Ascending aorta (tissue), 2 donors: ENCODE measurements around the gene BRAT1. TPM values are rescaled to one million over a fixed set of nuclear protein-coding genes. Genes with fewer than 3 reads are reported as not detected.
"Not testable (repeated sequence)": the region's sequence is repeated elsewhere in the genome, so short reads cannot be mapped to it uniquely, and the experiment has no call there.

Experiments used
- DNase-seq, 2 donors: peaks; one replicate each; pipeline ENCODE4 v3.0.0-alpha.2; 2019; ENCODE audit warnings: low spot score in 2 of 2
- H3K27ac ChIP-seq, 2 donors: fragments of 200-600 bp; sonication (generic); one replicate each; pipeline ENCODE4 v1.5.1; 2016 to 2017; ENCODE audit warnings: mild to moderate bottlenecking in 1 of 2
- H3K27me3 ChIP-seq: fragments of 200-600 bp; sonication (generic); one replicate; pipeline ENCODE4 v1.5.1; 2017
- H3K36me3 ChIP-seq, 2 donors: fragments of 200-600 bp; sonication (generic); one replicate each; pipeline ENCODE4 v1.5.1; 2016
- H3K4me1 ChIP-seq, 2 donors: fragments of 200-600 bp; sonication (generic); one replicate each; pipeline ENCODE4 v1.5.1; 2016 to 2017; ENCODE audit warnings: mild to moderate bottlenecking in 1 of 2
- H3K4me3 ChIP-seq, 2 donors: fragments of 200-600 bp; sonication (generic); one replicate each; pipeline ENCODE4 v1.5.1; 2016 to 2017; ENCODE audit warnings: mild to moderate bottlenecking in 1 of 2
- H3K9me3 ChIP-seq, 2 donors: fragments of 200-600 bp; sonication (generic); one replicate each; pipeline ENCODE4 v1.5.1; 2016
- intact Hi-C: fragments of 100-400 bp; cut with DNase I; formaldehyde crosslinking; loops from one replicate; pipeline ENCODE4 v1.15.1; 2023
- total RNA-seq: library from RNA; depleted of rRNA; stranded (reverse); fragments of >200 nt; gene quantifications from one replicate; pipeline ENCODE4 v1.1.0, GENCODE V29; 2016
- TF ChIP-seq, protein P1 (sequence below), 3 experiments: fragments of 200-600 bp in 2 of 3; fragments of 450-650 bp in 1 of 3; sonication (generic) in 2 of 3; IDR thresholded peaks; one replicate each; pipeline ENCODE4 v1.5.1; 2016 to 2019; ENCODE audit warnings: antibody characterized with exemption in 3 of 3, mild to moderate bottlenecking in 1 of 3, moderate library complexity in 1 of 3

Gene BRAT1
- total RNA-seq, 1 donor from 2014 or later: 84.0 TPM

DNA sequence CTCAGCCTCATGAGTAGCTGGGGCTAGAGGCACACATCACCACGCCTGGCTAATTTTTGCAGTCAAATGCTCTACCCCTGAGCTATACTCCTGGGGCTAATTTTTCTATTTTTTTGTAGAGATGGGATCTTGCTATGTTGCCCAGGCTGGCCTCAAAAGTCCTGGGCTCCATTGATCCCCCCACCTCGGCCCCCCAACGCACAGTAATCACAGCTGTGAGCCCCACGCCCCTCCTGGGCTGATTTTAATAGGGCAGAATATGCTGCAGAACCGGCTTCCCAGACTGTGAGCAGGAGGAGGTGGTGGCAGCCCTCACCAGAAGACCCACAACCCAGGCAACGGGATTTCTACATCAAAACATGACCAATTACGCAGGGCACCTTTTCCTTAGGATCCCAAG lies 15.2 kb downstream of the BRAT1 start:
- no peaks in the 10 kb centered on the region for H3K4me1 ChIP-seq
- TF ChIP-seq, protein P1, sequence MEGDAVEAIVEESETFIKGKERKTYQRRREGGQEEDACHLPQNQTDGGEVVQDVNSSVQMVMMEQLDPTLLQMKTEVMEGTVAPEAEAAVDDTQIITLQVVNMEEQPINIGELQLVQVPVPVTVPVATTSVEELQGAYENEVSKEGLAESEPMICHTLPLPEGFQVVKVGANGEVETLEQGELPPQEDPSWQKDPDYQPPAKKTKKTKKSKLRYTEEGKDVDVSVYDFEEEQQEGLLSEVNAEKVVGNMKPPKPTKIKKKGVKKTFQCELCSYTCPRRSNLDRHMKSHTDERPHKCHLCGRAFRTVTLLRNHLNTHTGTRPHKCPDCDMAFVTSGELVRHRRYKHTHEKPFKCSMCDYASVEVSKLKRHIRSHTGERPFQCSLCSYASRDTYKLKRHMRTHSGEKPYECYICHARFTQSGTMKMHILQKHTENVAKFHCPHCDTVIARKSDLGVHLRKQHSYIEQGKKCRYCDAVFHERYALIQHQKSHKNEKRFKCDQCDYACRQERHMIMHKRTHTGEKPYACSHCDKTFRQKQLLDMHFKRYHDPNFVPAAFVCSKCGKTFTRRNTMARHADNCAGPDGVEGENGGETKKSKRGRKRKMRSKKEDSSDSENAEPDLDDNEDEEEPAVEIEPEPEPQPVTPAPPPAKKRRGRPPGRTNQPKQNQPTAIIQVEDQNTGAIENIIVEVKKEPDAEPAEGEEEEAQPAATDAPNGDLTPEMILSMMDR (IDR thresholded peaks at IDR 0.05): no peak
- no peak overlapping the region for H3K4me3 ChIP-seq
- intact Hi-C loops: no loop called here
- no peak for DNase-seq
- H3K27me3 ChIP-seq: no peaks in the 10 kb centered on the region
- peaks cover 63 to 71% of the 10 kb centered on the region in 2 donors for H3K36me3 ChIP-seq
- H3K27ac ChIP-seq: no peak overlapping the region
- no peaks in the 10 kb centered on the region for H3K9me3 ChIP-seq

DNA sequence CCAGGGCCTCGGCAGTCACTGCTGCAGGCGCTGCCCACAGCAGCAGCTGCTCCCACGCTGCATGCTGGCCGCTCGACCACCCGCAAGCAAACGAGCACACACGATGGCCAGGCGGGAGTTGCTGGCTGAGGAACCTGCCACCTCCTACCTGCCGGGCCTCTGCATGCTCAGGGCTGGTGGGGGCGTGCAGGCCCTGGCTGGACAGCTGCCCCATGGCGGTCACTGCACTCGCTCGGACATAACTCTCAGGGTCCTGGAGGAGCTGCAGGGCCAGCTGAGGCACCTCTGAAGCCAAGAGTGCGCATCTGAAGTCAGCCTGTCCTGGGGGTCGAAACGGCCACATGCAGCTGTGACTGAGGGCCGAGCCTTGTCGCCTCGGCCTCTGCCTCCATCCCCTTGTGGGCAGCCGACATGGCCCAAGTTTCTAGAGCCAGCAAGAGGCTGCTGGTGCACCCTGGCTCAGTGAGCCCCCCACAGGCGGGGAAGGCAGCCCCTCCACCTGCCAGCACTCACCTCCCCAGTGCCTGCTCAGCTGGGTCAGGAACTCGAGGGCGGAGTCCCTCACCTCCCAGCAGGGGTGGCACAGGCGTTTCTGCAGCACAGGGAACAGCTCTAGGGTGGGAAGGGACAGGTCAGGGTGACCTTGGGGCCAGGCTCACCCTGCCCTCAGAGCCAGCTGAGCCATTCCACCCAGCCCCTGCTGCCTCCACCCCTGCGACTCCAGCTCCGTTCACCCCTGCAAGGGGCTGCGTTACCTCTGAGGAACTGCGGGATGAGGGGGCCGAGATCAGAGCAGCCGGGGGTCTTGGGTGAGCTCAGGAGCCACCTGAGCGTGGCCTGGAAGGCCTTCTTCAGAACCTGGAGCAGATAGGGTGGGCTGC lies 16.1 kb downstream of the BRAT1 start:
- no peaks in the 10 kb centered on the region for H3K27me3 ChIP-seq
- H3K4me1 ChIP-seq: no peaks in the 10 kb centered on the region
- no peak overlapping the region for H3K27ac ChIP-seq
- no peak overlapping the region for H3K4me3 ChIP-seq
- TF ChIP-seq, protein P1 (IDR thresholded peaks at IDR 0.05): no peak
- no peak for DNase-seq
- H3K9me3 ChIP-seq: no peaks in the 10 kb centered on the region
- H3K36me3 ChIP-seq: peaks cover 56 to 63% of the 10 kb centered on the region in 2 donors
- intact Hi-C loops: no loop called here

DNA sequence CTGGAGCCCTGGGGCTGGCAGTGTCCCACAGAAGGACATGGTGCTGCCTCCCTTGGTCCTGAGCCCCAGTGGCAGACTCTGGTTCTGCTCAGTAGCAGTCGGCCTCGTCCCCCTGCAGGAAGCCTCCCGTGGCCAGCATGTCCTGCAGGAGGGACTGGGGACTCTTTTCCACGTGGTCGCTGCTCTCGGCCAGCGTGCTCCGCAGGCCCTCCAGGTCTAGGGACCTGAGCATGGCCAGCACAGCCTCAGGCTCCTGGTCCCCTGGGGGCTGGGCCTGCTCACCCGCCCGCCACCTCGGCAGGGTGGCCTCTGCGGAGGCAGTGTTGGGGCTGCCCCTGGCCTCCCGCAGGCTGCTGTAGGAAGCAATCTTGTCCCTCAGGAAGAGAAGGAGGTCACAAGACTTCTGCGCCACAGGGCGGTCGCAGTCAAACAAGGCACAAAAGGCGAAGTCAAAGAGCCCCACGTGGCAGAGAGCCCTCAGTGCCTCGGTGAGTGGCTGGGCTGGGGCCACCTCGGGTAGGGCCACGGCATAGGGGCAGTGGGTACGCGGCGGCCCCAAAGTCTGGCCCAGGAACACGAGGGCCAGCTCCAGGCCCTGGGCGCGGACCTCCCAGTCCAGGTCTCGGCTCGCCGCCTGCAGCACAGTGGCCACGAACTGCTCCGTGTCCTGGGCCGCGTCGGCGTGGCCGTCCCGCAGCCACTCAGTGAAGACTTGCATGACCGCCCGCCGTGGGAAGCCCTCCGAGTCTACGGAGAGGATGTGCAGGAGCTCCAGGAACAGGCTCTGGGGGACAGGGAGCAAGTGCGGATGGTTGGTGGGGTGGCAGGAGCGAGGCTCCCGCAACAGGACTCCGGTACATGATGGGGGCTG lies 17.1 kb downstream of the BRAT1 start:
- peaks cover 48 to 55% of the 10 kb centered on the region in 2 donors for H3K36me3 ChIP-seq
- intact Hi-C loops: no loop called here

DNA sequence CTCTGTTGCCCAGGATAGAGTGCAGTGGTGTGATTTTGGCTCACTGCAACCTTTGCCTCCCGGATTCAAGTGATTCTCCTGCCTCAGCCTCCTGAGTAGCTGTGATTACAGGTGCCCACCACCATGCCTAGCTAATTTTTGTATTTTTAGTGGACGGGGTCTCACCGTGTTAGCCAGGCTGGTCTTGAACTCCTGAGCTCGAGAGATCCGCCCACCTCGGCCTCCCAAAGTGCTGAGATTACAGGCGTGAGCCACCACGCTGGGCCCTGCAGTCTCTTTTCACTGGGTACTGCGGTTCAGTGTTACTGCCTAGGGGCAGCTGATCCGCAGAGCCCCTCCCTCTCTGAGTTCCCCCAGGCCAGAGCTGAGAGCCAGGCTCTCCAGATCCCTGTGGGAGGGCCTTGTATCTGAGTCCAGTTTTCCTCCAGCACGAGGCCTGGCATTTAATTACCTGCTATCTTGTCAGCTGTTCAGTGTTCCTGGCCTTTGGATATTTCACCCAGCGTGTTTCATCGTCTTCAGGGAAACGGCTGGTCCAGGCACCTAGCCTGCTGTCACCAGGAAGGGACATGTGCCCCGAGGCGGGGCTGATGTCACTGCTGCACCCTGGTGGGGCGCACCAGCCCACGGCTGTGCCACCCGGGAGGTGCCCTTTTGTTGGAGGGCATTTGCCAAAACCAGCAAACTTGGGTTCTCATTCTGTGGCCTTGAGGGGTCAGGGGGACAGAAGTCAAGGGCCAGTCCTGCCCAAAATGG lies 19.3 kb downstream of the BRAT1 start:
- H3K27ac ChIP-seq, DNase-seq, H3K27me3 ChIP-seq, H3K4me1 ChIP-seq, H3K9me3 ChIP-seq, H3K4me3 ChIP-seq, intact Hi-C loops: not testable (repeated sequence)
- peaks cover 28 to 33% of the 10 kb centered on the region in 2 donors for H3K36me3 ChIP-seq

More for the DNA sequence above, 17.1 kb downstream of the BRAT1 start:
- no peak overlapping the region for H3K27ac ChIP-seq
- no peak for DNase-seq
- TF ChIP-seq, protein P1 (IDR thresholded peaks at IDR 0.05): no peak
- no peak overlapping the region for H3K4me3 ChIP-seq
- H3K9me3 ChIP-seq: no peaks in the 10 kb centered on the region
- H3K4me1 ChIP-seq: no peaks in the 10 kb centered on the region
- H3K27me3 ChIP-seq: no peaks in the 10 kb centered on the region

DNA sequence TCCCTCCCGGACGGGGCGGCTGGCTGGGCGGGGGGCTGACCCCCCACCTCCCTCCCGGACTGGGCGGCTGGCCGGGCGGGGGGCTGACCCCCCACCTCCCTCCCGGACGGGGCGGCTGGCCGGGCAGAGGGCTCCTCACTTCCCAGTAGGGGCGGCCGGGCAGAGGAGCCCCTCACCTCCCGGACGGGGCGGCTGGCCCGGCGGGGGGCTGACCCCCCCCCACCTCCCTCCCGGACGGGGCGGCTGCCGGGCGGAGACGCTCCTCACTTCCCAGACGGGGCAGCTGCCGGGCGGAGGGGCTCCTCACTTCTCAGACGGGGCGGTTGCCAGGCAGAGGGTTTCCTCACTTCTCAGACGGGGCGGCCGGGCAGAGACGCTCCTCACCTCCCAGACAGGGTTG lies 21.1 kb downstream of the BRAT1 start:
- H3K27ac ChIP-seq, H3K4me1 ChIP-seq, DNase-seq, intact Hi-C loops, H3K9me3 ChIP-seq, H3K4me3 ChIP-seq, H3K27me3 ChIP-seq: not testable (repeated sequence)
- peaks cover 14 to 15% of the 10 kb centered on the region in 2 donors for H3K36me3 ChIP-seq

DNA sequence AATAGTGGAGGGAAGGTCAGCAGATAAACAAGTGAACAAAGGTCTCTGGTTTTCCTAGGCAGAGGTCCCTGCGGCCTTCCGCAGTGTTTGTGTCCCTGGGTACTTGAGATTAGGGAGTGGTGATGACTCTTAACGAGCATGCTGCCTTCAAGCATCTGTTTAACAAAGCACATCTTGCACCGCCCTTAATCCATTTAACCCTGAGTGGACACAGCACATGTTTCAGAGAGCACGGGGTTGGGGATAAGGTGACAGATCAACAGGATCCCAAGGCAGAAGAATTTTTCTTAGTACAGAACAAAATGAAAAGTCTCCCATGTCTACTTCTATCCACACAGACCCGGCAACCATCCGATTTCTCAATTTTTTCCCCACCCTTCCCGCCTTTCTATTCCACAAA lies 21.8 kb downstream of the BRAT1 start:
- DNase-seq, H3K27ac ChIP-seq, H3K27me3 ChIP-seq, intact Hi-C loops, H3K4me3 ChIP-seq, H3K4me1 ChIP-seq, H3K36me3 ChIP-seq, H3K9me3 ChIP-seq: not testable (repeated sequence)

DNA sequence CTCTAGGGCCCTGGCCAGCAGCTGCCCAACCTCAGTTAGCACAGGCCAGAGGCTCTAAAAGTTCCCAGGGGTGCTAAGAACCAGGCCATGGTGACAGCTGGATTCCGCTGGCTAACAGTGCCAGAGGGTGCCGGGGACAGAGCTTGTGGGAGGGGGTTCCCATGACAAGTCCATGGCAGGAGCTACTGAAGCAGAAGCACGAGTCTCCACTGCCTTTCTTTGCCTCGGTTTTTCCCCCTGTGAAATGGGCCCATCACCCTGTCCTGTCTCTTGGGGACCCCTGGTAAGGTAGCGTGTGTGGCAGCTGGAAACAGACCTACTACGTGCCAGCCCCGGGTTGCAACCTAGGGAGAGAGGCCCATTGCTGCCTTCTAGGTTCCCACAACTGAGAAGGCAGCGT lies 22.5 kb downstream of the BRAT1 start:
- intact Hi-C loops, H3K4me3 ChIP-seq, H3K4me1 ChIP-seq, H3K9me3 ChIP-seq, H3K27me3 ChIP-seq, H3K27ac ChIP-seq, DNase-seq, H3K36me3 ChIP-seq: not testable (repeated sequence)

DNA sequence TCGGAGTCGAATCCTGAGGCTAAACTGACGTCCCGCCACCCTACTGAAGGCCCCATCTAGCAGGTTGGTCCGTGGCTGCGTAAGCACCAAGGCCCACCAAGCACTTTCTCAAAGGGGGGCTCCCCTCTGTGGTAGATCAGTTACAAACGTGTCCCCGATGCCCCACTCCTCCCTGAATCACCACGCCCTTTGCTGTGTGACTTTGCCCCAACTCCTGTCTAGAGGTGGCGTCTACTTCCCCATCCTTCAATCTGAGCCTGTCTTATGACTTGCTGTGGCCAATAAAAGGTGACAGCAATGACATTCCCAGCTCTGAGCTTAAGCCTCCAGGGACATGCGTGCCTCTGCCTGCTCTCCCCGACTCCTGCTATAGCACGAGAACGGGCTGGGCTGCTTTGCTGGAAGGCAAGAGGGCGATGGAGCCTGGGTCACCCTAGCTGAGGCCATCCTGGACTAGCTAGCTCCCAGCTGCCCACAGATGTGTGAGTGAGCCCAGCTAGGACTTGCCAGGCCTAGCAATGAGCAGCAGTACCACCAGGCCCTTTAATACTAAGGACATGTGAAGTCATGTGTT lies 23.0 kb downstream of the BRAT1 start:
- DNase-seq, H3K4me1 ChIP-seq, intact Hi-C loops: not testable (repeated sequence)

DNA sequence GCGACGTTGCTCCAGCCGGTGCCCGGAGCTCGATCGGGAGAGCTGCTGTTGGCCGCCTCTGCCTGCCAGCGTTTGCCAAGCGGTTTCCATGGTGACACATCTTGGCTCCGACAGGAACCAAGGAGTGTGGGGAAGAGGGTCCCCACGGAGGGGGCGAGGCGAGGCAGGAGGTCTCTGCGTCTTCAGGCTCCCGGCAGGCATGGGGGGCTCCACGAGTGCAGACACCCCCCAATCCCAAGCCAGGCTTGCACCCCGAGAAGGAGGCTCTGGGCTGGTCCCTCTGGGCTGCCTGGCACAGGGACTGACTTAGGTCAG lies 23.6 kb downstream of the BRAT1 start:
- H3K36me3 ChIP-seq, H3K4me1 ChIP-seq, intact Hi-C loops, H3K27me3 ChIP-seq, H3K4me3 ChIP-seq, DNase-seq, H3K9me3 ChIP-seq, H3K27ac ChIP-seq: not testable (repeated sequence)

More for the DNA sequence above, 23.0 kb downstream of the BRAT1 start:
- not testable (repeated sequence) for H3K9me3 ChIP-seq, H3K36me3 ChIP-seq, H3K4me3 ChIP-seq, H3K27me3 ChIP-seq, H3K27ac ChIP-seq
